SK-N-SH (cell line): ENCODE measurements around the gene PLXNA4. TPM values are rescaled to one million over a fixed set of nuclear protein-coding genes. Genes with fewer than 3 reads are reported as not detected.

Experiments
- CTCF ChIA-PET: fragments of 300-600, 350-600 bp; formaldehyde crosslinking; extraction: SDS; loops from one replicate; lab custom pipeline; 2021; lab: Yijun Ruan, JAX
- POLR2A ChIA-PET: fragments of 350-600 bp; sonication (Branson Sonifier 250); formaldehyde crosslinking; extraction: SDS; loops from one replicate; lab custom pipeline; 2020; ENCODE audit warnings: antibody characterized with exemption, inconsistent platforms; lab: Yijun Ruan, JAX
- DNase-seq: peaks from one replicate; pipeline ENCODE4 v3.0.0; 2012
- H2AFZ ChIP-seq: fragments of 200-600 bp; sonication (generic); 2 replicates; pipeline ENCODE4 v1.8.1; 2016; ENCODE audit warnings: antibody characterized with exemption, mild to moderate bottlenecking, low read depth
- H3F3A ChIP-seq: fragments of 200-600 bp; sonication (generic); replicated peaks from 2 replicates; pipeline ENCODE3; 2016; ENCODE audit warnings: antibody characterized with exemption, mild to moderate bottlenecking; ENCODE audit not compliant: insufficient read depth
- H3K27ac ChIP-seq, 2 experiments: fragments of 200-500 bp in 1 of 2; fragments of 200-600 bp in 1 of 2; sonication (Bioruptor generic) in 1 of 2; sonication (generic), shearing (Covaris generic) in 1 of 2; 2 replicates each; pipeline versions ENCODE4 v1.5.1 to v1.6.1; 2014 to 2016; ENCODE audit warnings: low read depth in 2 of 2, inconsistent platforms in 1 of 2, low read length in 1 of 2, mild to moderate bottlenecking in 1 of 2, mixed read lengths in 1 of 2
- H3K27me3 ChIP-seq: fragments of 200-600 bp; sonication (generic), shearing (Covaris generic); 2 replicates; pipeline ENCODE4 v1.6.1; 2016; ENCODE audit warnings: mixed run types; ENCODE audit not compliant: insufficient read depth
- H3K36me3 ChIP-seq, 2 experiments: fragments of 200-500 bp in 1 of 2; fragments of 200-600 bp in 1 of 2; sonication (Bioruptor generic) in 1 of 2; sonication (generic) in 1 of 2; replicated peaks in 1 of 2; 2 replicates each; pipeline versions ENCODE3 to v1.5.1; 2014 to 2016; ENCODE audit warnings: low read length in 1 of 2, mild to moderate bottlenecking in 1 of 2; ENCODE audit not compliant: insufficient read depth in 2 of 2, control insufficient read depth in 1 of 2
- H3K4me1 ChIP-seq, 2 experiments: fragments of 200-500 bp in 1 of 2; fragments of 200-600 bp in 1 of 2; sonication (Bioruptor generic) in 1 of 2; sonication (generic), shearing (Covaris generic) in 1 of 2; 2 replicates each; pipeline versions ENCODE4 v1.5.1 to v1.6.1; 2014 to 2016; ENCODE audit warnings: low read depth in 1 of 2, low read length in 1 of 2, mixed run types in 1 of 2; ENCODE audit not compliant: insufficient read depth in 2 of 2, control insufficient read depth in 1 of 2
- H3K4me2 ChIP-seq: fragments of 200-600 bp; sonication (generic), shearing (Covaris generic); 2 replicates; pipeline ENCODE4 v1.6.1; 2017; ENCODE audit warnings: mixed run types
- H3K4me3 ChIP-seq, 2 experiments: fragments of 200-500 bp in 1 of 2; fragments of 200-600 bp in 1 of 2; sonication (Bioruptor generic) in 1 of 2; sonication (generic), shearing (Covaris generic) in 1 of 2; 2 replicates each; pipeline versions ENCODE4 v1.5.1 to v1.8.1; 2014 to 2016; ENCODE audit warnings: low read depth in 2 of 2, inconsistent platforms in 1 of 2, low read length in 1 of 2, mild to moderate bottlenecking in 1 of 2, mixed read lengths in 1 of 2, moderate library complexity in 1 of 2
- H3K79me2 ChIP-seq: fragments of 200-600 bp; sonication (generic); 2 replicates; pipeline ENCODE4 v1.8.1; 2017; ENCODE audit warnings: mild to moderate bottlenecking; ENCODE audit not compliant: insufficient read depth
- H3K9ac ChIP-seq: fragments of 200-600 bp; sonication (generic); 2 replicates; pipeline ENCODE4 v1.6.1; 2017; ENCODE audit warnings: mixed run types
- H3K9me2 ChIP-seq: fragments of 200-600 bp; sonication (generic); 2 replicates; pipeline ENCODE4 v1.6.1; 2017; ENCODE audit warnings: mixed run types
- H3K9me3 ChIP-seq: fragments of 200-600 bp; sonication (generic); 2 replicates; pipeline ENCODE4 v1.6.1; 2017; ENCODE audit warnings: mixed run types, mild to moderate bottlenecking, moderate library complexity
- H4K20me1 ChIP-seq: fragments of 200-600 bp; sonication (generic); 2 replicates; pipeline ENCODE4 v1.6.1; 2017; ENCODE audit warnings: mild to moderate bottlenecking, mixed run types; ENCODE audit not compliant: insufficient read depth
- CHD2 ChIP-seq: fragments of 150-350 bp; IDR thresholded peaks from 2 replicates; pipeline ENCODE4 v1.6.1; 2018; ENCODE audit warnings: low read length; ENCODE audit not compliant: partially characterized antibody
- CTCF ChIP-seq: fragments of 200-600 bp; sonication (generic); IDR thresholded peaks from 2 replicates; pipeline ENCODE4 v1.6.1; 2017; ENCODE audit warnings: antibody characterized with exemption, mild to moderate bottlenecking, moderate library complexity
- EP300 ChIP-seq, 2 experiments: IDR thresholded peaks; 2 replicates each; pipeline versions ENCODE4 v1.4.0 to v1.6.1; 2012; ENCODE audit warnings: borderline replicate concordance in 1 of 2, low read depth in 1 of 2, low read length in 1 of 2
- EZH2phosphoT487 ChIP-seq: fragments of 200-600 bp; sonication (generic); IDR thresholded peaks from 2 replicates; pipeline ENCODE4 v1.6.1; 2017; ENCODE audit warnings: low read depth, mixed run types, mild to moderate bottlenecking, antibody characterized with exemption, moderate library complexity, borderline replicate concordance
- FOXJ3 ChIP-seq: sonication (generic); formaldehyde crosslinking; IDR thresholded peaks from 2 replicates; pipeline ENCODE4 v1.5.1; 2020; ENCODE audit warnings: mild to moderate bottlenecking, missing genetic modification reagents
- GABPA ChIP-seq: IDR thresholded peaks from 2 replicates; pipeline ENCODE4 v1.4.0; 2012; ENCODE audit warnings: low read depth, mild to moderate bottlenecking
- IRF3 ChIP-seq: fragments of 150-350 bp; IDR thresholded peaks from 2 replicates; pipeline ENCODE4 v1.6.1; 2016; ENCODE audit warnings: mild to moderate bottlenecking, low read depth, low read length
- JUND ChIP-seq: IDR thresholded peaks from 2 replicates; pipeline ENCODE4 v1.4.0; 2012
- POLR2AphosphoS5 ChIP-seq: IDR thresholded peaks from 2 replicates; pipeline ENCODE4 v1.6.1; 2012; ENCODE audit warnings: low read depth, low read length
- RCOR1 ChIP-seq: fragments of 150-350 bp; IDR thresholded peaks from 2 replicates; pipeline ENCODE4 v1.6.1; 2017; ENCODE audit warnings: antibody characterized with exemption, low read length
- RFX5 ChIP-seq: IDR thresholded peaks from 2 replicates; pipeline ENCODE4 v1.6.1; 2012; ENCODE audit warnings: mild to moderate bottlenecking, improper control_type of control experiment, low read length
- TCF12 ChIP-seq: IDR thresholded peaks from 2 replicates; pipeline ENCODE4 v1.4.0; 2012
- TEAD4 ChIP-seq: IDR thresholded peaks from 2 replicates; pipeline ENCODE4 v1.4.0; 2012; ENCODE audit warnings: mild to moderate bottlenecking, borderline replicate concordance; ENCODE audit not compliant: insufficient read depth
- WGBS: methylation state at CpG from one replicate; pipeline ENCODE4 v1.1.6; 2017; ENCODE audit warnings: low lambda C conversion rate; 5-methylcytosine and 5-hydroxymethylcytosine counted together
- polyA plus RNA-seq, 3 experiments: library from polyadenylated mRNA; depleted of rRNA; stranded (reverse); fragments of >200 nt; gene quantifications; 2 replicates each; pipeline ENCODE4 v1.2.3, GENCODE V29; 2012
- TF ChIP-seq, protein P1 (sequence below): fragments of 150-350 bp; IDR thresholded peaks from 2 replicates; pipeline ENCODE4 v1.6.1; 2017; ENCODE audit warnings: antibody characterized with exemption, low read length, low read depth, borderline replicate concordance
- TF ChIP-seq, protein P2 (sequence below): IDR thresholded peaks from 2 replicates; pipeline ENCODE4 v1.6.1; 2012; ENCODE audit warnings: mild to moderate bottlenecking, low read depth, low read length, moderate library complexity

Gene PLXNA4
- polyA plus RNA-seq, 1 of the 3 experiments (the other 2 are of a cell fraction), result 2.4 TPM

- Histone ChIP-seq H3K4me2 (no peak overlapping the region), H3K4me1 (no peaks in the 10 kb centered on the region; a peak in 1 of 4 replicates), H3K27ac (no peak overlapping the region), H3F3A (no peaks in the 10 kb centered on the region), H3K79me2 (no peaks in the 10 kb centered on the region), H4K20me1 (no peaks in the 10 kb centered on the region), H3K9me3 (no peaks in the 10 kb centered on the region)
- TF ChIP-seq, protein P1, sequence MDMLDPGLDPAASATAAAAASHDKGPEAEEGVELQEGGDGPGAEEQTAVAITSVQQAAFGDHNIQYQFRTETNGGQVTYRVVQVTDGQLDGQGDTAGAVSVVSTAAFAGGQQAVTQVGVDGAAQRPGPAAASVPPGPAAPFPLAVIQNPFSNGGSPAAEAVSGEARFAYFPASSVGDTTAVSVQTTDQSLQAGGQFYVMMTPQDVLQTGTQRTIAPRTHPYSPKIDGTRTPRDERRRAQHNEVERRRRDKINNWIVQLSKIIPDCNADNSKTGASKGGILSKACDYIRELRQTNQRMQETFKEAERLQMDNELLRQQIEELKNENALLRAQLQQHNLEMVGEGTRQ, result no peak
- TF ChIP-seq IRF3 (no peak), CTCF (no peak), RFX5 (no peak), FOXJ3 (CRISPR knock-in tag) (no peak), EZH2phosphoT487 (no peak), POLR2AphosphoS5 (no peak), EP300 (IDR thresholded peaks at IDR 0.05; ENCODE audit: borderline replicate concordance in 1 of 2, low read depth in 1 of 2, low read length in 1 of 2) (no peak), CHD2 (no peak), TEAD4 (no peak), GABPA (no peak), RCOR1 (no peak), TCF12 (no peak), JUND (no peak)
- TF ChIP-seq, protein P2, sequence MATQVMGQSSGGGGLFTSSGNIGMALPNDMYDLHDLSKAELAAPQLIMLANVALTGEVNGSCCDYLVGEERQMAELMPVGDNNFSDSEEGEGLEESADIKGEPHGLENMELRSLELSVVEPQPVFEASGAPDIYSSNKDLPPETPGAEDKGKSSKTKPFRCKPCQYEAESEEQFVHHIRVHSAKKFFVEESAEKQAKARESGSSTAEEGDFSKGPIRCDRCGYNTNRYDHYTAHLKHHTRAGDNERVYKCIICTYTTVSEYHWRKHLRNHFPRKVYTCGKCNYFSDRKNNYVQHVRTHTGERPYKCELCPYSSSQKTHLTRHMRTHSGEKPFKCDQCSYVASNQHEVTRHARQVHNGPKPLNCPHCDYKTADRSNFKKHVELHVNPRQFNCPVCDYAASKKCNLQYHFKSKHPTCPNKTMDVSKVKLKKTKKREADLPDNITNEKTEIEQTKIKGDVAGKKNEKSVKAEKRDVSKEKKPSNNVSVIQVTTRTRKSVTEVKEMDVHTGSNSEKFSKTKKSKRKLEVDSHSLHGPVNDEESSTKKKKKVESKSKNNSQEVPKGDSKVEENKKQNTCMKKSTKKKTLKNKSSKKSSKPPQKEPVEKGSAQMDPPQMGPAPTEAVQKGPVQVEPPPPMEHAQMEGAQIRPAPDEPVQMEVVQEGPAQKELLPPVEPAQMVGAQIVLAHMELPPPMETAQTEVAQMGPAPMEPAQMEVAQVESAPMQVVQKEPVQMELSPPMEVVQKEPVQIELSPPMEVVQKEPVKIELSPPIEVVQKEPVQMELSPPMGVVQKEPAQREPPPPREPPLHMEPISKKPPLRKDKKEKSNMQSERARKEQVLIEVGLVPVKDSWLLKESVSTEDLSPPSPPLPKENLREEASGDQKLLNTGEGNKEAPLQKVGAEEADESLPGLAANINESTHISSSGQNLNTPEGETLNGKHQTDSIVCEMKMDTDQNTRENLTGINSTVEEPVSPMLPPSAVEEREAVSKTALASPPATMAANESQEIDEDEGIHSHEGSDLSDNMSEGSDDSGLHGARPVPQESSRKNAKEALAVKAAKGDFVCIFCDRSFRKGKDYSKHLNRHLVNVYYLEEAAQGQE, result no peak
- TF ChIP-seq, all 33 proteins: peak for 0
- DNase-seq, result no peak
- CTCF ChIA-PET, result no interaction called here
- Histone ChIP-seq H2AFZ (no peak overlapping the region), H3K4me3 (no peak overlapping the region), H3K9me2 (no peaks in the 10 kb centered on the region), H3K9ac (no peak overlapping the region), H3K27me3 (no peaks in the 10 kb centered on the region), H3K36me3 (peaks cover 0 to 9% of the 10 kb centered on the region in 2 experiments)
- POLR2A ChIA-PET, result no interaction called here
- 95% methylated on average over 2 of the region's 2 CpGs for WGBS
These were observed 477.1 kb downstream of the PLXNA4 start for GRCh38 chr7:132099163-132099562.
